Left renal pelvis (tissue), 4 donors: Measurements from ENCODE around the gene RBPJ. TPM values are rescaled to one million over a fixed set of nuclear protein-coding genes. Genes with fewer than 3 reads are reported as not detected.

Experiments
- DNase-seq, 4 donors: peaks; one replicate each; pipeline ENCODE4 v3.0.0-alpha.2; 2013; ENCODE audit warnings: low read depth in 4 of 4, low spot score in 3 of 4
- polyA plus RNA-seq, 4 donors: library from polyadenylated mRNA; unstranded; fragments of 120-200 nt; gene quantifications; one replicate each; pipeline ENCODE4 v1.2.1, GENCODE V29; 2013; ENCODE audit not compliant: insufficient read length in 4 of 4

Gene RBPJ
- polyA plus RNA-seq, 4 donors, result 80.2 to 106 (median 85.4) TPM

- DNase-seq, result no peak
Observed at GRCh38 chr4:26412381-26413372, 91.9 kb downstream of the RBPJ start.

GRCh38 chr4:26413582-26413981 is 92.8 kb downstream of the RBPJ start:
- no peak for DNase-seq

GRCh38 chr4:26418107-26418506 is 97.3 kb downstream of the RBPJ start:
- DNase-seq, result no peak

GRCh38 chr4:26418850-26419249 is 98.0 kb downstream of the RBPJ start:
- no peak for DNase-seq

GRCh38 chr4:26420438-26420837 is 99.6 kb downstream of the RBPJ start:
- no peak for DNase-seq

- no peak for DNase-seq
Observed at GRCh38 chr4:26420913-26421312, 100.1 kb downstream of the RBPJ start.

- DNase-seq, result no peak
Observed at GRCh38 chr4:26424153-26424552, 103.3 kb downstream of the RBPJ start.

GRCh38 chr4:26424838-26425237 is 104.0 kb downstream of the RBPJ start:
- no peak for DNase-seq

GRCh38 chr4:26425953-26426352 is 105.1 kb downstream of the RBPJ start:
- DNase-seq, result no peak

GRCh38 chr4:26426892-26427291 is 106.1 kb downstream of the RBPJ start:
- DNase-seq, result no peak

GRCh38 chr4:26429910-26430309 is 109.1 kb downstream of the RBPJ start:
- DNase-seq, result no peak

- no peak for DNase-seq
Observed at GRCh38 chr4:26431461-26432180, 110.8 kb downstream of the RBPJ start.

- no peak for DNase-seq
Observed at GRCh38 chr4:26432419-26432818, 111.6 kb downstream of the RBPJ start.

- DNase-seq, result no peak
Observed at GRCh38 chr4:26433556-26433955, 112.7 kb downstream of the RBPJ start.

GRCh38 chr4:26434030-26434639 is 113.3 kb downstream of the RBPJ start:
- no peak for DNase-seq

- DNase-seq, result no peak
Observed at GRCh38 chr4:26441102-26441501, 120.3 kb downstream of the RBPJ start.

GRCh38 chr4:26441771-26442170 is 121.0 kb downstream of the RBPJ start:
- DNase-seq, result no peak

GRCh38 chr4:26447378-26447777 is 126.6 kb downstream of the RBPJ start:
- DNase-seq, result no peak

GRCh38 chr4:26450418-26450817 is 129.6 kb downstream of the RBPJ start:
- DNase-seq, result no peak

GRCh38 chr4:26451597-26451996 is 130.8 kb downstream of the RBPJ start:
- DNase-seq, result no peak
